Brain microvascular endothelial cell (primary cell): Measurements from ENCODE around the gene GNG12.
A peak's percentile ranks its signal among the peaks of the same experiment; 100 is the strongest.

Experiments
- DNase-seq: peaks from one replicate; pipeline ENCODE4 v3.0.0-alpha.2; 2020
- H3K27ac ChIP-seq: fragments of 250-450 bp; sonication (Bioruptor Pico); 2 replicates; pipeline ENCODE4 v1.5.1; 2020; ENCODE audit warnings: mild to moderate bottlenecking, moderate library complexity
- H3K27me3 ChIP-seq: fragments of 250-450 bp; sonication (Bioruptor Pico); replicated peaks from 2 replicates; pipeline ENCODE4 v1.5.1; 2020; ENCODE audit warnings: mild to moderate bottlenecking
- H3K36me3 ChIP-seq: fragments of 250-450 bp; sonication (Bioruptor Pico); replicated peaks from 2 replicates; pipeline ENCODE4 v1.5.1; 2020; ENCODE audit warnings: mild to moderate bottlenecking
- H3K4me3 ChIP-seq: 2 replicates; pipeline ENCODE4 v1.5.1; 2011; ENCODE audit warnings: low read depth, mild to moderate bottlenecking, control low read depth, low read length, moderate library complexity
- in situ Hi-C: cut with HindIII; loops from 2 replicates; pipeline ENCODE4 v1.10.0; 2017; ENCODE audit warnings: low sequenced_read_pairs, low pct_ligation_motif_present
- TF ChIP-seq, protein P1 (sequence below): IDR thresholded peaks from 2 replicates; pipeline ENCODE4 v1.5.1; 2011; ENCODE audit warnings: low read depth, mild to moderate bottlenecking, moderate library complexity, low read length, control low read depth, inconsistent platforms; ENCODE audit errors: missing control alignments

GNG12 gene

DNA sequence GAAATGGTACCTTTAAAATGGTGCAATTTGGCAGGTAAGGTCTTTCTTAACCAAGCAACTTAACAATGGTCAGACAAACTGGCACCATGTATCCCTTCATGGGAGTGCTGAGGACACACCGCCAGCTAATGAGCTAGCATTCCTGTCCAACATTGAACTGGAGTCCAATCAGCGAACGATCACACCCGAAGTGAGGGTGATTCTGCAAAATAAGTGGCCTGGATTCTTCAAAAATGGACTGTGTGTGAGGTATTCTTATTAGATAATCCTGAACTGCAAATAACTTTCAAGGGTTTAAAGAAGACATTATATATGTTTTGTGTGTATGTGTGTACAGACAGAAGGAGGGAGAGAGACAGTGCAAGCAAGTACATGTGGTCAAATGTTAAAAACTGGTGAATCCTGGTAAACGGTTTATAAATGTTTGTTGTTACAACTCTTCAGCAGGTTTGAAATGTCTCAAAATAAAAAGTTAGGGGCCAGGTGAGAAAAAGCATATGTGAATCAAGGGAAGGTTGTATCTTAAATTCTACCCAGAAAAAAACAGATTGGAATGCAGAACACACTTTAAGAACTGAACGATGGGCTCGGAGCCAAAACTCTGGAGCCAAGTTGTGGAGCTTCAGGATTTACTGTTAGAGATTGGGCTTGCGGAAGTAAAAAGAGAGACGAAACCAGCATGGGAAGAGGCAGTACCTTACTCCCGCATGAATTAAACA is 127.4 kb downstream of the GNG12 start:
- peak overlapping the region; percentile 77 for H3K27ac ChIP-seq
- H3K36me3 ChIP-seq, result peaks cover 32% of the 10 kb centered on the region
- no peak for DNase-seq

DNA sequence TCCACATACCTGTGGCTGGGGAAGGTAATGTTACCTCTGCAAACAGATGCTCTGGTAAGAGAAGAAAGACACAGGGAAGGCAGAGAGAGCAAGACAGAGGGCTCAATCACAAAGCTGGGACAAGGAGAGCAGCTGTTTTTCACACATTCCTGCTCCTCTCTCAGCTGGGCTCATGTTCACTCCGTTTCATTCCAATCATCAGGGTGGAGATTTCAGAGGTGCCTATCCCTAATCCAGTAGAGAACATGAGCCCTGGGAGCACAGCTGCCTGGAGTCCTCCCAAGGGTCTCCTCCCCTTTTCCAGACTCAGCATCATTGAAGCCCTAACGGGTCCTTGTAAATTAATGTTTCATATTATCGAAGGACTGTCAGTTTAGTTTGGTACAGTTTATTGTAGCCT is 128.9 kb downstream of the GNG12 start:
- TF ChIP-seq, protein P1, sequence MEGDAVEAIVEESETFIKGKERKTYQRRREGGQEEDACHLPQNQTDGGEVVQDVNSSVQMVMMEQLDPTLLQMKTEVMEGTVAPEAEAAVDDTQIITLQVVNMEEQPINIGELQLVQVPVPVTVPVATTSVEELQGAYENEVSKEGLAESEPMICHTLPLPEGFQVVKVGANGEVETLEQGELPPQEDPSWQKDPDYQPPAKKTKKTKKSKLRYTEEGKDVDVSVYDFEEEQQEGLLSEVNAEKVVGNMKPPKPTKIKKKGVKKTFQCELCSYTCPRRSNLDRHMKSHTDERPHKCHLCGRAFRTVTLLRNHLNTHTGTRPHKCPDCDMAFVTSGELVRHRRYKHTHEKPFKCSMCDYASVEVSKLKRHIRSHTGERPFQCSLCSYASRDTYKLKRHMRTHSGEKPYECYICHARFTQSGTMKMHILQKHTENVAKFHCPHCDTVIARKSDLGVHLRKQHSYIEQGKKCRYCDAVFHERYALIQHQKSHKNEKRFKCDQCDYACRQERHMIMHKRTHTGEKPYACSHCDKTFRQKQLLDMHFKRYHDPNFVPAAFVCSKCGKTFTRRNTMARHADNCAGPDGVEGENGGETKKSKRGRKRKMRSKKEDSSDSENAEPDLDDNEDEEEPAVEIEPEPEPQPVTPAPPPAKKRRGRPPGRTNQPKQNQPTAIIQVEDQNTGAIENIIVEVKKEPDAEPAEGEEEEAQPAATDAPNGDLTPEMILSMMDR, result no peak
- Histone ChIP-seq H3K27me3 (no peaks in the 10 kb centered on the region), H3K4me3 (no peak overlapping the region), H3K27ac (no peak overlapping the region), H3K36me3 (peaks cover 37% of the 10 kb centered on the region)
- in situ Hi-C loops, result no loop called here
- no peak for DNase-seq

More for the DNA sequence above, 127.4 kb downstream of the GNG12 start:
- no peaks in the 10 kb centered on the region for H3K27me3 ChIP-seq
- H3K4me3 ChIP-seq, result no peak overlapping the region
- in situ Hi-C loops, result no loop called here
- TF ChIP-seq, protein P1, result no peak

DNA sequence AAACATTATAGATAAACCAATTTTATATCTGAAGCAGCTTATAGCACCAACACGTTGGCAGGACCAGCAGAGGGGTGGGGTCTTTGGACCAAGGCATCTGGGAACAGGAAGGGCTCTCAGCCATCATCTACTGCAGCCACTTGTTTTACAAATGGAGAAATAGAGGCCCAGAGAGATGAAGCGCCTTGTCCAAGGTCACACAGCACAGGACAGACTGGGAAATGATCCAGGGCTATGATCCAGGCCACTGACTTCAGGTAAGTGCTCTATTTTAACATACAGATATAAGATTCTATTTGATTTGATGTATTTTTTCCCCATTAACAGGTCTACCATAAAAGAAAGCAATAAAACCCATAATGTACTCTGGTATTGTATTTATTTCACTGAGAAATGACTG is 131.4 kb downstream of the GNG12 start:
- in situ Hi-C loops, result no loop called here
- no peak overlapping the region for H3K4me3 ChIP-seq
- peaks cover 35% of the 10 kb centered on the region for H3K36me3 ChIP-seq
- no peaks in the 10 kb centered on the region for H3K27me3 ChIP-seq
- no peak for DNase-seq
- TF ChIP-seq, protein P1, result no peak
- H3K27ac ChIP-seq, result no peak overlapping the region

DNA sequence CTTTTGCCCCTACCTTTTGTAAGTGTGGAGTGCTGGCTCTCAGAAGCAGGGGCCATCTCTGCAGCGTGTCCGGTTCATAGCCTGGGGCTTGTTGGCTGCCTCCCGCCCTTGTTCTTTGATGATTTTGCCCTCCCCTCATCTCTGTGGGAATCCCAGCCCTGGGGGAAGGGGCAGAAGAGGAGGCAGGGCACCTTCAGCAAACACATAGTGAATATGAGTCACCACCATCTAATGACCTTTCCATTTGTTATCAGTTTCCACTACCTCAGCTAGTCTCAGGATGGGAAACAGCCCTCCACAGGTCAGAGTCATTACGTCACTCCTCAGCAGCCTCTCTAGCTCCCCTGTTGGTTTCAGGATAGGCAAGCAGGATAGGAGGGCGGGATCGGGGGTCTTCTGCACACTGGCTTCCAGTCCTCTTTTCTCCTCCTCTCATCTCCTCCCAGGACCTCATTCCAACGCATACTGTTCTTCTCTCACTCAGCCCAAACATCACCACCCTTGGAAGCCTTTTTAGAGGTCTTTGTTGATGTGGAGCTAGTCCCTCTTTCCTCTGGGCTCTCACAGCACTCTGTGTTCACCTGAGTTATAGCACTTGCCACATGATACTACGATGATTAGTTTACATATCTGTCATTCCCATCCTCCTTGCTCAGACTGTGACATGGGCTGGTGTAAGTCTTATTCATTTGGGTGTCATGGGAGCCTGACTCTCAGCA is 132.4 kb downstream of the GNG12 start:
- peak overlapping the region; percentile 44 for H3K27ac ChIP-seq
- in situ Hi-C loops, result no loop called here
- peak; percentile 78 for DNase-seq
- TF ChIP-seq, protein P1, result peak; percentile 71
- H3K4me3 ChIP-seq, result no peak overlapping the region
- H3K36me3 ChIP-seq, result peaks cover 28% of the 10 kb centered on the region
- no peaks in the 10 kb centered on the region for H3K27me3 ChIP-seq

DNA sequence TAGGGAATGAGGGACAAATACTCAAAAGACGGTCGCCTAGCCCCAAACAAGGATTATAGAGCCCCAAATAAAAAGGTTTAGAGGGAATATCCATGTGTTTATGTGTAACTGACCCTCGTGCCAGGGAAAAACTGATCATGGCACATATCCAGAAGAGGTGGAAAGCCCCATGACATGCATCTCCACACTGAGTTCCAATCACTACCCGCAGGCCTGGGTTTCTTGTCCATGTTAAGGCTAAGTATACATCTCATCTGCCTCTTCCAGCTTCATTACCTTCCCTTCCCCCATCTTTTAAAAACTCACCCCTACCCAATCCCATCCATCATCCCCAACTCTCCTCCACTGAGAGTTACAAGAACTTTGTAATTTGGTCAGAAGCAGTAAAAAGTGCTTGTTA is 133.0 kb downstream of the GNG12 start:
- in situ Hi-C loops, result no loop called here
- H3K27ac ChIP-seq, result peak overlapping the region; percentile 44
- H3K4me3 ChIP-seq, result no peak overlapping the region
- no peaks in the 10 kb centered on the region for H3K27me3 ChIP-seq
- TF ChIP-seq, protein P1, result no peak
- no peak for DNase-seq
- H3K36me3 ChIP-seq, result peaks cover 22% of the 10 kb centered on the region
